Esophagus muscularis mucosa (tissue), 3 donors: ENCODE results near the gene SLC25A41.

Experiments used
- EP300 ChIP-seq: sonication (generic); formaldehyde crosslinking; IDR thresholded peaks from one replicate; pipeline ENCODE4 v1.6.1; 2017; ENCODE audit warnings: antibody characterized with exemption
- TF ChIP-seq, protein P1 (sequence below), 3 experiments: fragments of 200-600 bp in 2 of 3; fragments of 450-650 bp in 1 of 3; sonication (generic) in 2 of 3; IDR thresholded peaks; one replicate each; pipeline ENCODE4 v1.5.1; 2017 to 2019; ENCODE audit warnings: antibody characterized with exemption in 3 of 3, mild to moderate bottlenecking in 2 of 3, moderate library complexity in 1 of 3

DNA sequence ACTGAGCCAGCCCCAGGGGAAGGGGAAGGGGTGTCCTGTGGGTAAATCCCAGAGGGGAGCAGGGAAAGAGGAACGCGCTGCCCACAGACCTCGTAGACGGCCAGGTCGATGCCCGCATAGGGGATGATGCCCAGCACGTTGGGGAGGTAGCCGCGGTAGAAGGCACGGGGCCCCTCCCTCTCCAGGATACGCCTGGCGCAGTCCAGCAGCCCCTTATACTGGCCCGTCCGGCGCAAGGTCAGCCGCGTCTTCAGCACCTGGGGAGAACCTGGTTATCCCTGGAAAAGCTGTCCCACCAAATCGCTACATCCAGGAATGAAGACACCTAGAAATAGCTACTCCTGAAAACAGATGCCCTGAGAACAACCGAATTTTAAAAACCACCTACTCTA lies 18.7 kb upstream of the SLC25A41 start:
- TF ChIP-seq, protein P1, sequence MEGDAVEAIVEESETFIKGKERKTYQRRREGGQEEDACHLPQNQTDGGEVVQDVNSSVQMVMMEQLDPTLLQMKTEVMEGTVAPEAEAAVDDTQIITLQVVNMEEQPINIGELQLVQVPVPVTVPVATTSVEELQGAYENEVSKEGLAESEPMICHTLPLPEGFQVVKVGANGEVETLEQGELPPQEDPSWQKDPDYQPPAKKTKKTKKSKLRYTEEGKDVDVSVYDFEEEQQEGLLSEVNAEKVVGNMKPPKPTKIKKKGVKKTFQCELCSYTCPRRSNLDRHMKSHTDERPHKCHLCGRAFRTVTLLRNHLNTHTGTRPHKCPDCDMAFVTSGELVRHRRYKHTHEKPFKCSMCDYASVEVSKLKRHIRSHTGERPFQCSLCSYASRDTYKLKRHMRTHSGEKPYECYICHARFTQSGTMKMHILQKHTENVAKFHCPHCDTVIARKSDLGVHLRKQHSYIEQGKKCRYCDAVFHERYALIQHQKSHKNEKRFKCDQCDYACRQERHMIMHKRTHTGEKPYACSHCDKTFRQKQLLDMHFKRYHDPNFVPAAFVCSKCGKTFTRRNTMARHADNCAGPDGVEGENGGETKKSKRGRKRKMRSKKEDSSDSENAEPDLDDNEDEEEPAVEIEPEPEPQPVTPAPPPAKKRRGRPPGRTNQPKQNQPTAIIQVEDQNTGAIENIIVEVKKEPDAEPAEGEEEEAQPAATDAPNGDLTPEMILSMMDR (IDR thresholded peaks at IDR 0.05): no peak
- no peak for TF ChIP-seq EP300
